ENCODE data around the gene ZDHHC14.

GRCh38 chr6:157529654-157530039 lies 148.7 kb downstream of the ZDHHC14 start:
- no peak for TF ChIP-seq CTCF (conservative IDR thresholded peaks at IDR 0.05; ENCODE audit: low read depth, low read length)
- TF ChIP-seq EZH2 (IDR thresholded peaks at IDR 0.05; ENCODE audit: borderline replicate concordance, low read depth, low read length, poor library complexity, severe bottlenecking): no peak

All from A673 (cell line).